Measurements from ENCODE around the gene KIF26B.
"Not testable (repeated sequence)": the region's sequence is repeated elsewhere in the genome, so short reads cannot be mapped to it uniquely, and the experiment has no call there.

The KIF26B gene

DNA sequence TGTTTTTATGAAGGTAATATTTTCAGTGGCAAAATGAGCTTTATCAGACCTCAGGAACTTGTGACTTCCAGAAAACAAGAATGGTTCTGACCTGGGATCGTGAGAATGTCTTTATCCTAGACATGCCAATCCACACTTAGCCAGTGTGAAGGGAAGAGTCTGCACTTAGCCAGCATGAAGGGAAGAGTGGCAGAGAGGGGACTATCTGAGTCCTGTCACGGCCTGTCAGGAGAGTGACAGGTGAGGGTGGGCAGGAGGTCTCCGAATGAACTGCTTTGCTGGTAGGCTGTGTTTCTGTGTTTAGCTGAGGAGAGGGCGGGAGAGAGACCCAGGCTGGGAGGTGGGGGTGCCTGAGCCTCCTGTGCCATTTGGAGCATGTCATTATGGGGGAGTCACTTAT is 173.1 kb downstream of the KIF26B start:
- DNase-seq, result no peak

DNA sequence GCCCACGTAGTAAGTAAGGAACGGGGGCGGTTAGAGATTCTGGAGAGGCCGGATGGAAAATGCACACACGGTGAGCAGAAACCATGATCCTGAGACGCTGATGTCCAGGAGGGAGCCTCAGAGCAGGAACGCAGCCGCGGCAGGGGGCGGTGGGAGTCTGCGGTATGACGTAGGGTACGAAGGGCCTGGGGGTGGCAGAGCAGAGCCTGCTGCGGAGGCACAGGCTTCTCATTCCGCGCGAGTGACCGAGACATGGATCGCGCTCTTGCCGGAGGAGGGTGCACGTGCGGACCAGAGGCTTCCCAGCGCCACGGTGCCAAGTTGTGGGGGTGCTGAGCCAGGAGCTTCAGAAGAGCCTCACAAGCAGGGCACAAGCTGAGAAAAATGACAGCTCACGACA is 176.2 kb downstream of the KIF26B start:
- DNase-seq, result no peak

DNA sequence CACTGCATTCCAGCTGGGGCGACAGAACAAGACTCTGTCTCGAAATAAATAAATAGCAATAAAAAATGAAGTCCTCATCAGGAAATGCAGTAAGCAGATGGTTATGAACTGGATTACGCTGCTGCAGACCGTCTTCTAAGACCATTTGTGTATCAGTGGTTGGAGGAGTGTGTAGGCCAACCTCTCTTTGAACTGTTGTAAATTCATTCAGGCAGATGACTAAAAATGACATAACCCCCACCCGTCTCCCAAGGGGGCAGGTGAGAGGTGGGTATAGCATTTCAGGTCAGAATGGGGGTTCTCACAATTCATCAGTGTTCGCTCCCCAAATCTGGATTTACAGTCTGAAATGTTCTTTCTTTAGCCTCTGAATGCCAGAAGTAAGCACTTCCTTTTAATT is 177.3 kb downstream of the KIF26B start:
- no peak for DNase-seq

DNA sequence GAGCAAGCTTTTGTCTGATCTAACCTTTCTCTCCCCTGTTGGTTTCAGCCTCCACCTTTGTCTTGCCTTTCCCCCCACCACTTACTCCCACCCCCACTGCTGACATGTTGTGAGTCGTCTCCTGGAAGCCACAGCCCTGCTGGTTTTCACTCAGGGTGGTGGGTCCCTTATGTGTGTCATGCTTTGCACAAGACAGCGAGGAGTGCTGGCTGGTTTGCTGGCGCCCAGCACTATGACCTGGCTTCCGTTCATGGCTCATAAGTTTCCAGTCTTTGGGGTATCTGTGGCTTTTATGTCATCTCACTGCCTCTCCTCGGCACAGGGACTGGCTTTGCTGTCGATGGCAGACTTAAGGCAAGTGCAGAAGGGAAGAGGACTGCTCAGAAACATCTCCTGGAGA is 177.7 kb downstream of the KIF26B start:
- no peak for DNase-seq

DNA sequence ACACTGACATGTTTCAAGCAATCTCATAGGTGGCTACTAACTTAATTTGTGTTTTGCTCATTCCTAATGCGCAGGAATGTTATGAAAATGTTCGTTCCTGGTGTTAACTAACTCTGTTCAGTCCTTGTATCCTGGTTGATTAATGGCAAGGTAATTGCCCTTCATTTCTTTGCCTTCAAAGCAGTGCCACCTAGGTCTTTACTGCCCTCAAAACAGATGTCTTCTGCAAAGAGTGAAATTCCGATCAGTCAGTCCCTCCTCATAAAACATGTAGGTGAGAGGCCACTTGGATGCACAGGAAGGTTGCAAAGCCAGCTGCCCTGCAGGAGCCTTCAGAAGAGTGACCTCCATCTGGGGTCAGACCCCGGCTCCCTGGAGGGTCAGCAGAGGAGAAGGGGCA is 179.4 kb downstream of the KIF26B start:
- DNase-seq, result no peak

DNA sequence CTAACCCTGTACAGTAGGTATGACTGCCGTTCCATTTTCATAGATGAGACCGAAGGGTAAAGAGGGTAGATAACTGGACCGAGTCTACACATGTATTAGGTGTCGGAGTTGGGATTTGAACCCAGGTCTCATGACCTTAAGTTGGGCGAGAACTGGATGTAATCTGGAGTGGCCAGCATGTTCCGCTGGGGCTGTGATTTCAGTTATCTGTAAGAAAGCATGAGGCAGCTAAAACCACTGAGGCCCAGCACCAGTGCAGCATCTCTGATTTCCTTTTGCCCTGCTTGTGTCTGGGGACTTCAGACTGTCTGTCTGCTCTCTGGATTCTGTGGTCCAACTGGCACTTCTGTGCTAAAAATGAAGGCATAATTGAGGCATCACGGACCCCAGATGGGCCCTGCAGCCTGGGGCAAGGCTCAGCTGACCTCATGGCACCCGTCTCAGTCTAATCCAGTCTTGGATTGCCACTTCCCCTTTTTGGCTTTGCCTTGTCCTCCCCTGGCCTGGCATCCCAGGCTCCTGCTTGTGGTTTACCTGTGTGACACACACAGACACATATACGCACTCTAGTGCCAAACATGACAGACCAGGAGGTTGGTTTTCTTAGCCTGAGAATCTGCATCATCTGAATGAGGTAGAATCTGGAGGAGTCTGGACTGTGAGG is 180.2 kb downstream of the KIF26B start:
- DNase-seq, result no peak

DNA sequence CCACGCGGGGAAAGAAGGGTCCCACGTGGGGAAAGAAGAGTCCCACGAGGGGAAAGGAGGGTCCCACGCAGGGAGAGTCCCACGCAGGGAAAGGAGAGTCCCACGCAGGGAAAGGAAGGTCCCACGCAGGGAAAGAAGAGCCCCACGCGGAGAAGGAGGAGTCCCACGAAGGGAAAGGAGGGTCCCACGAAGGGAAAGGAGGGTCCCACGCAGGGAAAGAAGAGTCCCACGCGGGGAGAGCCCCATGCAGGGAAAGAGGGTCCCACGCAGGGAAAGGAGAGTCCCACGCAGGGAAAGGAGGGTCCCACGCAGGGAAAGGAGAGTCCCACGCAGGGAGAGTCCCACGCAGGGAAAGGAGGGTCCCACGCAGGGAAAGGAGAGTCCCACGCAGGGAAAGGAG is 180.9 kb downstream of the KIF26B start:
- not testable (repeated sequence) for DNase-seq

DNA sequence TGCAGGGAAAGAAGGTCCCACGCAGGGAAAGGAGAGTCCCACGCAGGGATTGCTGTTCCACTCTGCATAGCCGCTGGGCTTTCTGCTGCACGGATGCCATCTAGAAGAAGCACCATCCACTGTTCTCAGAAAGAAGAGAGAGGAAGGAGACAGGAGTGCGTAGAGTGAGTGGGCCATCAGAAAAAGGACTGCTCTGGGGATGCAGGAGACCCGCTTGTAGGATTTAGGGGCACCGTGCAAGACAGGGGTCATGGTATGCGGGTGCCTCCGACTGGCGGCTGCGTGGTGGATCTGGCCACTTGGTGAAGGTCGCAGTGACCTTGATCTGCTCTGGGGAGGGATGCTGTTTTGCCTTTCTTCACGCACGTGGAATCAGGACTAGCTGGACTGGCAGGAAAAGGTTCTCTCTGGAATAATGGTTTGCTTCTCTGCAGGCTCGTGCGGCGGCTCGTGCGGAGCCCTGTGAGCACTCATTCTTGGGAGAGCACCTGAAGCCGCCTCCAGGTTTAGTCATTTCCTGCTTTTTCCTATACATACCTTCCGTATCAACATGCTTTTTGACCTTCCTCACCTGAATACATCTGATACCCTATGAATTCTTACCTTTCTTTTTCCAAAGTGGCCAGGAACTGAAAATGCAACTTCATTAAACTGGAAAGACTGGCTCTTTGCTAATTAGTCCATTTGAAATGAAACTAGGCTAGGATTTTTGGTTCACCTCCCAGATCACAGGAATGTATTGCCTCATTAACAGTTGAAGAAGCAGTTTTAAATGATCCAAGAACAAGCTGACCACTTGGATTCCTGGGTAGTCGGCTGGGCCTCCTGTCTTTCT is 181.6 kb downstream of the KIF26B start:
- DNase-seq, result no peak

DNA sequence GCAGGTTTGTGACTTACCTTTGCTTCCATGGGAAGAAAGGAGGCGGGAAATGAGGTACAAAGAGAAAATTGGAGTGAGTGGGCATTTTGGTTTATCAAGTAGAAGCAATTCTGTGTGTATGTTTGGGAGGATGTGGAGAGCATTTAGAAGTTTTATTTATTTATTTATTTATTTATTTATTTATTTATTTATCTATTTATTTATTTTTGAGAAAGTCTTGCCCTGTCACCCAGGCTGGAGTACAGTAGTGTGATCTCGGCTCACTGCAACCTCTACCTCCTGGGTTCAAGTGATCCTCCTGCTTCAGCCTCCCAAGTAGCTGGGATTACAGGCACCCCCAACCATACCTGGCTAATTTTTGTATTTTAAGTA is 182.2 kb downstream of the KIF26B start:
- not testable (repeated sequence) for DNase-seq

DNA sequence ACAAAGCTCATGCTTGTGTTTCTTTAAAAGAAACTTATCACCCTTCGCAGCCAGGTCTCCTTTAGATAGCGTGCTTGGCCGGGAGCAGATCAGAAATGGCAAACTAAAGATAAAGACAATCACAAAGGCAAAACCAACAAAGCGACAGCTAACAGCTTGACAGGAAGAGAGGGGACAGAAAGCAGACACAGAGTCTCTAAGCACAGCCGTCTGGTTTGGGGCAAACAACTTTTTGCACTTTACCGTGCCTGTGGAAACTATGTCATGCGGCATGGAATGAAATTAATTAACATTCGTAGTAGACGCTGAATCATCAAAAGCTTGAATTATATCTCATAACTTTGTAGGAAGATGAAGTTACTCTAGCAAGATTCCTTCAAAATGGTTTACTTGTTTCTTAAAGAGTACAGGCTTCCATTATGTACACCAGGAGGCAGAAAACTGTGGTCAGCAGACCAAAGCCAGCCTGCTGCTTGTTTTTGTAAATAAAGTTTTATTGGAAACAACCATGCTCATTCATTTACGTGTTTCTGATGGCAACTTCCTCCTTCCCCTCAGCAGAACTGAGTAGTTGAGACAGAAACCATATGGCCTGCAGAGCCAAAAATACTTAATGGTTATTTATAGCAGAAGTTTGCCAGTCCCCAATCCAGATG is 183.2 kb downstream of the KIF26B start:
- DNase-seq, result no peak

DNA sequence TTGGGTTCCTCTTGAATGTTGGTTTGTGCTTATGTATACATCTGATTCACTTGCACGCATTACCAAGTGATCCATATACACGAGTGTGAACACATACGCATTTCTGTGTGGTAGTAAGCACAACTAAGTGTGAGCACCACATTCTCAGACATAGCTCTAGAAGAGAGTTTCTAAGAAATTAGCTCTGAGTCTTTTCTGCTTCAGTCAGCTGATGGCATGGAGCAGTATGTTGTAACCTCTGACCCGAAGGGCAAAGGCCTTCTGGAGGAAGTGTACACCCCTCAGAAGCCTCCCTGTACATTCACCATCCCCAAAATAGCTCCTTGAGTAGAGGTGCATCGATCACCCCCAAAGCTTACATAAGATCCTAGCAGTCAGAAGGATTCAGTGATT is 183.7 kb downstream of the KIF26B start:
- no peak for DNase-seq

DNA sequence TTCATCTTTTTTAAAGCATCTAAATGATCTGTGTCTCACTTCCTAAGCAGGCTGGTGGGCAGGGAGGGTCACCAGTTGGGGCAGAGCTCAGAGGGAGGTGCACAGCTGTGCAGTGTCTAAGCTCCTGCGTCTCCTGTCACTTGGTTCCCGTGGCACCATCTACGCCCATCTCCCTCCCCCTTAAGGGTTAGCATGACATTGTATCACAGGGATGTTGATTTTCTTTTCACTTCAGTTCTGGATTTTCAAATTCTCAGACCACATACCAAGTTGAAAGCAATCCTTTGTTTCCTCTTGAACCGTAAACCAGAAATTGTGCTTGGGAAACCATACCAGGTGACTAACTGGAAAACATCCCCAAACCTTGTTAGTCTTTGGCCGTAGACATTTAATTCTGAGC is 187.0 kb downstream of the KIF26B start:
- DNase-seq, result no peak

DNA sequence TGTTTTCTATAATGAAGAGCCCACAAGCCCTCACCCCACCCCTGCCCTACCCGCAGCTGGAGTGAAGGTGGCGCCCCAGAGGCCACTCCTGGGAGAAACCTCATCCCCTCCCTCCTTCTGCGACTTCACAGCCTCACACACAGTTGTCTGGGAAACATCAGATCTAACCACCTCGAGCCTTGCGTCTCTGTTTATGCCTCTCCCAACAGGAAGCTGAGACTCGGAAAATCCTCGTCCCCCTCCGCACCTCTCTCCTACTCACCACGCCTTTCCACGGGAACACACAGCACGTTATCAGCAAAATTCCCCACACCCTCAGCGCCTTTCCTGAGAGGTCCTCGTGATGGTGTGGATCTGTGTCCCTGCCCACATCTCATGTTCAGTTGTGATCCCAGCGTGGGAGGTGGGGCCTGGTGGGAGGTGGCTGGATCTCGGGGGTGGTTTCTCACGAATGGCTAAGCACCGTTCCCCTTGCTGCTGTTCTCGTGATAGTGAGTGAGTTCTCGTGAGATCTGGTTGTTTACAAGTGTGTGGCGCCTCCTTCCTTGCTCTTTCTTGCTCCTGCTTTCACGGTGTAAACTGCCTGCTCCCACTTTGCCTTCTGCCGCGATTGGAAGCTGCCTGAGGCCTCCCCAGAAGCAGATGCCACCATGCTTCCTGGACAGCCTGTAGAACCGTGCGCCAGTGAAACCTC is 190.6 kb downstream of the KIF26B start:
- DNase-seq, result peak; percentile 35

DNA sequence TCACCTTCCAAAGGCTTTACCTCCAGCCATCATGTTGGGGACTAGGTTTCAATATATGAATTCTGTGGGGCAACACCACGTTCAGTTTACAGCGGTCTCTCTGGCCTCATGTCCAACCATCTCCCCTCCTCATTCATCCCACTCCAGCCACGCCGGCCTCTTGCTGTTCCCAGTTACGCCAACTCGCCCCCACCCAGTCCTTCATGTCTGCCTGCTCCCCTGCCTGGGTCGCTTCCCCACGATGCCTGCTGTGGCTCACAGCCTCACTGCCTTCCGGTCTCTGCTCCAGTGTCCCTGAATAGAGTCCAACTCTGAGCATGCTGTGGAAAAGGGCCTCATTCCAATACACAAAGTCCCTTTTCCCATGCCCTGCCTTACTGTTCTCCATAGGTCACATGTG is 193.8 kb downstream of the KIF26B start:
- DNase-seq, result no peak

DNA sequence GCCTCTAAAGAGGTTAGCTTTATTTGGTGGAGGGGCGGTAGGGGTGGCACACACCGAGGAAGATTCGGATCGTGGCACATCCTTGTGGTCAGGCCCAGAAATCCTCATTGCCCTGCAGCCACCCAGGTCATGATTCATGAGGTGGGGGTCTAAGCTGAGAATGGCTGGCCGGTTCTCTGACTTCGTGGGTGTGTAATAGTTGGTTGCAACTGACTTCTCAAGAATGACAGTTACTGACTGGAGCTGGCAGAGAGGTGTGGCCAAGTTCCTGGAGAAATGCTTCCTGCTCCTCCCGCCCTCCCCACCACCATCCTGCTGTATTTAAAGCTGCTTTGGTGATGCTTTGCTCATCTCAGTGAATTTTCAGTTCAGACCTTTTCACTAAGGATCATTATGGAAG is 198.6 kb downstream of the KIF26B start:
- DNase-seq, result no peak

DNA sequence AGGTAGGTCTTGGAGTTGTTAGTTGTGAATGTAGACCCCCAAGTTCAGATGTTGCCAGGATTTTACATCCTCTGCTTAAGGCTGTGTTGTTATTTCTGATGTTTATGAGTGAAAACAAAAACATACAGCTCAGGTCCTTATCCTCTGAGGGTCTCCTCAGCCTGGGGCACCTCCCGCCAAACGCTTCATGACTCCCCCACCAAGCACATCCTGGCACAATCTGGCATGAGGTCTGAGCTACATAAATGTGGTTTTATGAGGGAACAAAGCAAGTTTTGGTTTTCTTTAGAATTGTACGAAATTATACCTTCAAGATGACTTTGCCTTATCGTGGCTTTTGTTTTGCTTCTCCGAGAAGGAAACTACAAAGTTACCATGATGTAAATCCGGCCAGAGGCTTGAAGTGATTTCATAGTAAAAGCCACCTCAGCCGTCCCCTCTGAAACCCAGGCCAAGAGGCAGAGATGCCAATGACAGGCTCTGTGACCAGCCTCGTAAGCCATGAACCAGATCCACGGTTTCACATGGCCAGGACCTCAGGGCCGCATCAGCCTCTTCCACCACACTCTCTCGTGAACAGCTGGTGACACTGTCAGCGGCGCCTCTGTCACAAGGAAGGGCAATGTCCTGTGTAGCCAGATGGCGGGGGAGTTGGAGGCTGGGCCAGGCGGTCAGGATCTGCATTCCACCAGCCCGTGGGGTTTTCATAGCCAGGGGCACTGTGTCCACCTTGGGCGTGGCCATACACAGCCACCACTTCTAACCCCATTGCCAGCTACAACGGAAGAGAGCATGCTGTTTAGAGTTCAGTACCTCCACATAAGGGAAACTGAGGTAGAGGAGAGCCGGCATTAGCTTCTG is 199.4 kb downstream of the KIF26B start:
- no peak for DNase-seq

DNA sequence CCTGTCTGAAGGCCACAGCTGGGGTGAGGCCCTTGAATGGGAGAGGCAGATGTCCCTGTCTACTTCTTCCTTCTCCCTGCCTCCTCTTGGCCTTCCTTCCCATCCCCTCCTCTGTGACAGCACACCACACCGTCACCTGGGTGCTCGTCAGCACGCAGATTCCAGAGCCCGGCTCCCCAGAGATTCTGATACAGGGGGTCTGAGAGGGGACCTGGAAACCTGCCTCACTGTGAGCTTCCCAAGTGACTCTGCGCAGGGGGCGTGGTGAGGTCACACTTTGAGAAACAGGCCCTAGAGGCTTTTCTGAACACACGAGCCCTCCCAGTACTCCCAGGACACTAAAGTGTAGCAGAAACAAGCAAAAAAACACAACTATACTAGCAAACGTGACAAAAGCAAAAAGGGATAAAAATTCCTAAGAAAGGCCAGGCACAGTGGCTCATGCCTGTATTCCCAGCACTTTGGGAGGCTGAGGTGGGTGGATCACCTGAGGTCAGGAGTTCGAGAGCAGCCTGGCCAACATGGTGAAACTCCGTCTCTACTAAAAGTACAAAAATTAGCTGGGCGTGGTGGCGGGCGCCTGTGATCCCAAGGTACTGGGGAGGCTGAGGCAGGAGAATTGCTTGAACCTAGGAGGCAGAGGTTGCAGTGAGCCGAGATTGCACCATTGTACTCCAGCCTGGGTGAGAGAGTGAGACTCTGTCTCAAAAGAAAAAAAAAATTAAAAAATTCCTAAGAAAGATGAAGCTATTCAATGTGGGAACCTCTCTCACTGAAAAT is 201.3 kb downstream of the KIF26B start:
- not testable (repeated sequence) for DNase-seq

DNA sequence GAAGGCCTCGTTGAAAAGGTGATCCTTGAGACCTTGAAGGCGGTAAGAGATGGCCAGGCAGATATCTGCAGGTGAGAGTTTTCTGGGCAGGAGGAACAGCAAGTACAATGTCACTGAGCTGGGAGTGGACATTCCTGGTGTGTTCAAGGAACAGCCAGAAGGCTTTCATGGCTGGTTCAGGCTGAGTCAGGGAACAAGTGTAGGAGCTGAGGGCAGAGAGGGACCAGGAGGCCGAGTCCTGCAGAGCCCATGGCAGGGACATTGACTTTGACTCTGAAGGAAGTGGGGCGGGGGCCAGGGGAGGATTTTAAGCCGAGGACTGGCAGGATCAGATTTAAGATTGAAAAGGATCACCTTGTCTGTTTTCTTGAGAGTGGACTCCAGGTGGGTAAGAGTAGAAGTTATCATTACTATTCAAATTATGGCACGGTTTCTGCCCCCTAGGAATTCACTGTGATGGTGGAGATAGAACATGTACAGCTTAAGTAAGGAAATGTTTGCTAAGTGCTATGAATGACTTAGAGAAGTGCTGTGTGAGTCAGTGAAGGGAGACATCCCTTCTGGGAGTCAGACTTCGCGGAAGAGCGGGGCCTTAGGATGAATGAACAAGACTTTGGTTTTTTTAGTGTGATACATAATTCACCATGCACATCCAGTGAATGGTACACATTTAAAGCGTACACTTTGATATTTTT is 202.3 kb downstream of the KIF26B start:
- no peak for DNase-seq

DNA sequence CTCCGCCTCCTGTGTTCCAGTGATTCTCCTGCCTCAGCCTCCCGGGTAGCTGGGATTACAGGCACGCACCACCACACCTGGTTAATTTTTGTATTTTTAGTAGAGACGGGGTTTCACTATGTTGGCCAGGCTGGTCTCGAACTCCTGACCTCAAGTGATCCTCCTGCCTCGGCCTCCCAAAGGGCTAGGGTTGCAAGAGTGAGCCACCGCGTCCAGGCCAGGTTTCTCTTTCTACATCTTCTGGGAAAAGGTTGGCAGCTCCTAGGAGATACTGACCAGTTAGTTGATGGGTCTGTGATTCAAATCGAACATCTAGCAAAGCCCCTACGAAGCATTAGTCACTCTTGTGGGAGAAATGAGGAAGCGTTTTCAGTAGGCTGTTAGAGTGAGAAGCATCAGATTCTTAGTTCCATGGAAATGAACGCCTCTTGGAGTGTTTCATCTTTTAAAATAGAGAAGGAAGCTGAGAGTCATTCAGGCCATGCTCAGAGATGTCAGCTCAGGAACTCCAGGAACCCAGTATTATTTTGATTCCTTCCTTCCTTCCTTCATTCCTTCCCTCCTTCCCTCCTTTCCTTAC is 204.4 kb downstream of the KIF26B start:
- DNase-seq, result not testable (repeated sequence)

DNA sequence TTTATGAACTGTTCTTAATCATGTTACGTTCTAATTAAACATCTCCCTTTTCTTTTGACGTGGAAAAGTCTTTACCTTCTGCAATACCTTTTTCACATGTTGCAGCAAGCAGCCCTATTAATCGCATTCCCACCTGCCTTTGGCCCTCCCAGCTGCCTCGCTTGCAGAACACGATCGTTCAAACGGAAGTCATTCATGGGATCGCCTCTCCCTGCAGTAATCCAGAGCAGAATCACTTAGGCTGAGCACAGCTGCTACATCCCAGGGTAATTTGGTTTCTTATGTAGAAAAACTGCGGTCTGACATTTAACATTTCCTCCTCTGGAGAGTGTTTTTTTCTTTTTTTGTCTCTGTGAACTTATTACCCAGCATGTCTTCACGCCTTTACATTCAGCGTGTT is 206.3 kb downstream of the KIF26B start:
- no peak for DNase-seq

DNA sequence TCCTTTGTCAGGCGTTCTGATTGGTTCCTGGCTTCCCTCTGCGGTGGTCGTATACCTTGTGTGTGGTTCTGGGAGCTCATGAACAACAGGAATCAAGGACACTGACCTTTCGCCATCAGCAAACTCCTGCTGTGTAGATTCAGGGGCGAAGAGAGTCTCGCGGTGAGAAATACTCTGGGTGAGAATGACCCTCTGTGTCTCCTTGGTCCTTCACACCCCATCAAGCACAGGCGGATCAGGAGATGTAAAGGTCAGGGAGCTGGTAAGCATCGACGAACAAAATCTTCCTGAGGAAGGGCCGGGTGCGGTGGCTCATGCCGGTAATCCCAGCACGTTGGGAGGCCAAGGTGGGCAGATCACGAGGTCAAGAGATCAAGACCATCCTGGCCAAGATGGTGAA is 207.2 kb downstream of the KIF26B start:
- no peak for DNase-seq
